Measurements from ENCODE around the gene NDUFS7.

Gene NDUFS7

DNA sequence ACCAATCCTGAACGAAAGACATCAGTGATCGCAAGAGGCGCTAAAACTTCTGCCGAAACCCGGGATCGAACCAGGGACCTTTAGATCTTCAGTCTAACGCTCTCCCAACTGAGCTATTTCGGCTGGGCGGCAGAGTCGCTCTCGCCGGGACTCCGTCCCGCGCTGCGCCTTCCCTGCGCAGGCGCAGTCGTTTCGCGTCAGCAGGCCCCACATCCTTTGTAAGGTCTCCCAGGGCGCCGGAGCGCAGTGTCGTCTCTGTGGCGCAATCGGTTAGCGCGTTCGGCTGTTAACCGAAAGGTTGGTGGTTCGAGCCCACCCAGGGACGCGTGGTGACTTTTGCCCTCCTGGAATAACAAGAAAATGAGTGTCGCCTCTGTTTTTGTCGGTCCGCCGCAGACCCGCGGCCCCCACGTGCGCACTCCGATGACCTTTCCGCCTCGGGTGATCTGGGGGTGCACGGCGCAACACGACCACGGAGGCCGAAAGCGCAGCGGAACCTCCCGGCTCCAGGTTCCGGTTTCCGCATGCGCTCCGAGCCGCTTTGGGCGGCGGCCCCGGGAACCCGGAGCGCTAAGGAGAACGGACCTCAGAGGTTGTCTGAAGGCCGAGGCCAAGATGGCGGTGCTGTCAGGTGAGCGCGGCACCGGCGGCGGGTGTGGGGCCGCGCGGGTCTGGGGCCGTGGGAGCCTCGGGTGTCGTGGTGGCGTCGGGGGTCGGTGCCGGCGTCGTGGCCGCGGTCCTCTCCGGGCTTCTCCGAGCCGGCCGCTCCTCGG, at the start of gene NDUFS7:
Gene NDUFS7, plus strand, starts transcription at position 596 of the 773 bp plus-strand sequence. Its CDS starts 20 bp downstream, at position 616.
- DNase-seq, result peak; percentile 96

DNA sequence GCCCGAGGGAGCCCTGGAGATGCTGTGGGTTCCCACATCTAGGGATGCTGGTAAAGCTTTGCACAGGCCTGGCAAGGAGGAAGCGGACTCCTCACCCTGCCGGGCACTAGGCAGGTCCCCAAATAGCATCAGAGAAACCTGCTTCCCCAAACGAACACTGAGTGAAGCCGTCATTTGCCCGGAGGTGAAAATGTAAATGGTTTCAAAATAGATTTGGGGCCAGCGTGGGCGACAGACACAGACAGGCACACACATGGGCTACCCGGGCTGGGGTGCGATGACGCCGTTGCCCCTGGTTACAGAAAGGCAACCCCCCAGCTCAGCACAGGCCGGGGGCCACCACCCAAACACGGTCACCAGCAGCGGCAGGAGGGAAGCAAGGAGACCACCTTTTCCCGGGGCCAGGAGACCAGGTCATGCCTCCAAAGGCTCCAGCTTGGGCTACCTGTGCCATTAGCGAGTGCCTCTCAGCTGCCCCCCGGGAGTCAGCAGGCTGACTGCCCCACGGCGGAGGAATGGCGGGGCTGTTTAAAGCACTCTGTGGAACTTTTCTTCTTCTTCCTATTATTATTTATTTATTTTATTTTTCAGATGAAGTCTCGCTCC, 47.5 kb upstream of the NDUFS7 start:
- DNase-seq, result no peak

DNA sequence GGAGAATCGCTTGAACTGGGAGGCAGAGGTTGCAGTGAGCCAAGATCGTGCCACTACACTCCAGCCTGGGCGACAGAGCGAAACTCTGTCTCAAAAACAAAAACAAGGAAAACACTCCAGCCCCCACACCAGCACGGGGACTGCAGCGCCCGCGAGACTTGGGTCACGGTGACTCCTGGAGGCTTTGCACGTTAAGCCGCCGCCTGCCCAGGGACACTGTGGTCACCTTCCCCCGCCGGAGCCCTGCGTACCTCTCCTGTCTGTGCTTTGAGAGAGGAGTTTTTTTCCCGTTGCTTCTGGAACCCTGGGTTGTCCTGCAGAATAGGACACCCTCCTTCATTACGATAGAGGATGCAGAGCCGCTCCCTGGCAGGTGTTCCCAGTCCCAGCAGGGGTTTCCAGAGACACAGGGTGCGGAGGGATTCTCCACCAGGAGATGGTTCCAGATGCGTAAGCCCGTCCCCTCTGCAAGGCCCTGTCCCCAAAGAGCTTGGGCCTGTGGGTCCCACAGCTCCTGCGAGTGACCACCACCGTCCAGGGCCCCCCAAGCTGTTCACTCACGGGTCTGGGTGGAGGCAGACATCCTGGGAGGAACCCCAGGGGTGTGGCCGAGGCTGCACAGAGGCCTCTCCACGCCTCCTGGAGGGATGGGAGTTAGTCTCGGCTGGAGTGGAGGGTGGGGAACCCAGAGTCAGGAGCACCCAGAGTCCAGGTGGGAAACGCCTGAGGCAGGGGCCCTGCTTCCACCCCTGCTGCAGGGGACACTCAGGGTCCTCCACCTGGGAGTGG, 42.8 kb upstream of the NDUFS7 start:
- DNase-seq, result no peak

DNA sequence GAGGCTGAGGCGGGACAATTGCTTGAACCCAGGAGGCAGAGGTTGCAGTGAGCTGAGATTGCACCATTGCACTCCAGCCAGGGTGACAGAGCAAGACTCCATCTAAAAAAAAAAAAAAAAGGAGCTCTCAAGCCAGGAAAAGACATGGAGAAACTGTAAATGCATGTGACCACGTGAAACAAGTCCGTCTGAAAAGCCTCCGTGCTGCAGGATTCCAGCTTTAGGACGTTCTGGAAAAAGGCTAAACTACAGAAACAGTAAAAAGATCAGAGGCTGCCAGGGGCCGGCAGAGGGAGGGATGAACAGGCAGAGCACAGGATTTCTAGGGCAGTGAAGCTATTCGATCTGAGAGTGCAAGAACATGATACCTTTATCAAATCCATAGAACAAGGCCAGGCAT, 40.7 kb upstream of the NDUFS7 start:
- DNase-seq, result no peak

DNA sequence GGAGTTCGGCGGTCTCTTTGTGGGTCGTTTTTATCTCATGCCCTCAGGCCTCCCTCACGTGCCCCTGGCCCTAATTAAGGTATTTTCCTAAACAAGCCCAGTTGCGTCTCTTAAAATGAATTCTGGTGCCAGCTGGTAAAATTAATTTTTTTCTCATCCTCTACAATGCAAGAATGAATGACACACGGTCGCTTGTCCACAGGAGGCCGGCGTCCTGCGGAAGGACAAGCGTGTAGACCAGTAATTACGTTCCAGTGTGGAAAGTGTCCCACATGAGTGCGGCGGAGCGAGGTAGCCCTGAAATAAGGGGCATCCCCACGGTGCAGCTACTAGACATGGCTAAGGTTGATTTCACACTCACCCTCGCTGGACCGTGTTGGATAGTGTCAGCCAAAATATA, 34.5 kb upstream of the NDUFS7 start:
- DNase-seq, result no peak

DNA sequence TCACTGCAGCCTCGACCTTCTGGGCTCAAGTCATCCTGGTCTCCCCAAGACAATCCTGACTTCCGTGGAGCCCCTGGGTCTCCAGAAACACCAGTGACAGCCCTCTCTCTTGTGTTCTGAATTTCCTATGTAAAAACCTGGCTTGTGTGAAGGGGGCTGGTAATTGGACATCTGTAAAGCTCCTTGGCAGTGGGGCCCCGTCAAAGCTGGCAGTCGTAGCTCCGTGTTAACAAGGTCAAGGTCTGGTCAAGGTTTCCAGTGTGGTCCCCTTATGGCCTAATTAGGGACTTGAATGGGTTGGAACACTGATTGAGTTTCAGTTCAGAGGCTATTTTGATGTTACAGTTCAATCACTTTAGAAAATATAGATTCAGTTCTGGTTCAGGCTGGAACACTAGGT, 32.8 kb upstream of the NDUFS7 start:
- DNase-seq, result no peak

DNA sequence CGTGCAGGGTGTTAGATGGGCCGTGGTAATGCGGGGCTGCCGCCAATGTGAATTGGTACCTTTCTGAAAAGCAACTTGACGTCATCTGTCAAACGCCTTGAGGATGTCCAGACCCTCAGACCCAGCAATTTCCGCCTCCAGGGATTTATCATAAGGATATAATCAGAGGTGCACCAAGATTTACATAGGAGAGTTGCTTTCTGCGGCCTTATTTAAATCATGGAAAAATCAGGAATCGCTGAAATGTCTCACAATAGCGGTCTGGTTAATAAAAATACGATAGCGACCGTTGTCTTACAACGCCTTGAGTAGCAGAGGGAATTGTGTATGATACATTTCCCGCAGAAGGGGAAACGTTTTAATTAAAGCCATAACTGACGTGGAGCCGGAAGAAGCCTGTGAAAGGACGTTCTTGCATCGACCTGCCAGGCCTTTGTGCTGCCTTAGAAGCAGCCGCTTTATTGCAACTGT, 32.3 kb upstream of the NDUFS7 start:
- DNase-seq, result no peak

DNA sequence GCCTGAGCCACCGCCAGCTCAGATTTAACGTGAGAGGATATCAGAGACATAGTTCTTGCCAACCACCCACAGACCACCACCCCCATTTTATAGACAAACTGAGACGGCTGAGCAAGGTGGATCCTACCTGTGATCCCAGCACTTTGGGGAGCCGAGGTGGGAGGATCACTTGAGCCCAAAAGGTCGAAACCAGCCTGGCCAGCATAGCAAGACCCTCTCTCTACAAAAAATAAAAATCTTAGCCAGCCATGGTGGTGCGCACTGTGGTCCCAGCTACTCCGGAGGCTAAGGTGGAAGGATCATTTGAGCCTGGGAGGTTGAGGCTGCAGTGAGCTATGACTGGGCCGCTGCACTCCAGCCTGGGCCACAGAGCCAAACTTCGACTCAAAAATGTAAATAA, 30.6 kb upstream of the NDUFS7 start:
- DNase-seq, result no peak

DNA sequence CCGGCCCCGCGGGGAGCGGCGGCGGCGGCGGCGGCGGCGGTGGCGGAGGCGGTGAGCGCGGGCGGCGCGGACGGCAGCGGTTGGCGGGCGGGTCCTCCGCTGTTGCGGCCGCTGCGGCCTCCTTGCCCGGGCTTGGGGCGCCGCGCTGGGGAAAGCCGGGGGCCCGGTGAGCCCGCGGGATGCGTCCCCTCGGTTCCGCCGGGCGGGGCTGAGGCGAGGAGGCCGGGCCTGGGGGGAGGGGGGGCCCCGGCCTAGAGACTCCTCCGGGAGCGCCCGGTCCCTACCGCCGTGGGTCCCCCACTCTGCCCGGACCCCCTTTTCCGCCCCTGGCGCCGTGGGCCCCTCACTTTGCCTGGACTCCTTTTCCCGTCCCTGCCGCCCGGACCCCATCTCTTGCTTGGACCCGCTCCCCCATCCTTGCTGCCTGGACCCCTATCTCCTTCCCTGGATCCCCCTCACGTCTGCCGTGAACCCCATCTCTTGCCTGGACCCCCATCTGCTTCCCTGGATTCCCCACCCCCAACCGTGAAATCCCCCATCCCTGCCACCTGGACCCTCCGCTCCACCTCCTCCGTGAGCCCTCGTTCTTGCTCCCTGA, 28.6 kb upstream of the NDUFS7 start:
- no peak for DNase-seq

DNA sequence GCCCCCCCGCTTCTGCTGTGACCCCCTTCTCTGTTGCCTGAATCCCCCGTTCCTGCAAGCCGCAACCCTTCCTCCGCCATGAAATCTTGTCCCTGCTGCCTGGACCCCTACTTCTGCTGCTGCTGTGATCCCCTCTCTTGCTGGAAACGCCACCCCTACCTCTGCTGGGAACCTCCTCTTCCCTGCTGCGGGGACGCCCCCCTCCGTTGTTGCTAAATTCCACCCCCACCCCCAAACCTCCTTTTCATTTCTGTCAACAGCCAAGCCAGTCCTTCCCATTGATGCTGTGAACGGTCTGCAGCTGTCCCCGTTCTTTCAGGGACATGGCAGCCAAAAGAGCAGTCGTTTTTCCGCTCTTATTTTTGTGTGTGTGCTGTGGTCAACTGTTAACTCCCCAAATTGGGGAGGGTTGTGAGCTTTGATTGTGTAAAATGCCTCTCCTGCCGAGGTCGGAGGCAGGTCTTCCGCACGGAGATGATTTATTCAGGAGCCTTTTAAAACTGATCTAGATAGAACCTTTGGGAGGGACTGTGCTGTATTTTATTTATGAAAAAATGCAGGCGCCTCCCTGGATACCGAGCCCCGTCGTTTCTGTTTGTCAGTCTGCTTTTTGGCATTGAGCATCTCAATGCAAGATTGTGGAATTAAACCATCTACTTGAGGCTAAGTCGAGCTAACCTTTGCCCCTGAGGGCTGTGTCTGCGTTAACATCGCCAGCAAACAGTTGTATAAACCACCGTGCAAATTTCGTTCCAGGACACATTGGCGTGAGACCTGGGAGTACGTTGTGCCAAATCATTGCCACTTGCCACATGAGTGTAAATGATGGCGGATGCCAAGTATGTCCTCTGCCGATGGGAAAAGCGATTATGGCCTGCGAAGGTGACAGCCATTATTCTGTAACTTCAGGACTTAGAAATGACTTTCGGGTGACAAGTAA, 27.9 kb upstream of the NDUFS7 start:
- no peak for DNase-seq

DNA sequence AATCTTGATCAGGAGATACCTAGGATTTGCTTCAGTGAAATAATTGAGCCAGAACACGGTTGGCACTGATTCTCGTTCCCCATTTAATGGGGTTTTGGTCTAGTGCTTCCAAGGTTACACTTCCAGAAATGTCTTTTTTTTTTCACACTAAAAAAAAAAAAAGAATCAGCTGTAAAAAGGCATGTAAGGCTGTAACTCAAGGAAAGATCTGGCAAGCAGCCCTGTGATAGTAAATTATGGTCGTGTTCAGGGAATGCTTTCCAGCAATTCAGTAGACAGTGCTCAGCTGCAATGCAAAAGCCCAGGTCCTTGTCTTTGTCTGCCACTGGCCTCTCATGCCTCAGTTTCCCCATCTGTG, 27.2 kb upstream of the NDUFS7 start:
- no peak for DNase-seq

DNA sequence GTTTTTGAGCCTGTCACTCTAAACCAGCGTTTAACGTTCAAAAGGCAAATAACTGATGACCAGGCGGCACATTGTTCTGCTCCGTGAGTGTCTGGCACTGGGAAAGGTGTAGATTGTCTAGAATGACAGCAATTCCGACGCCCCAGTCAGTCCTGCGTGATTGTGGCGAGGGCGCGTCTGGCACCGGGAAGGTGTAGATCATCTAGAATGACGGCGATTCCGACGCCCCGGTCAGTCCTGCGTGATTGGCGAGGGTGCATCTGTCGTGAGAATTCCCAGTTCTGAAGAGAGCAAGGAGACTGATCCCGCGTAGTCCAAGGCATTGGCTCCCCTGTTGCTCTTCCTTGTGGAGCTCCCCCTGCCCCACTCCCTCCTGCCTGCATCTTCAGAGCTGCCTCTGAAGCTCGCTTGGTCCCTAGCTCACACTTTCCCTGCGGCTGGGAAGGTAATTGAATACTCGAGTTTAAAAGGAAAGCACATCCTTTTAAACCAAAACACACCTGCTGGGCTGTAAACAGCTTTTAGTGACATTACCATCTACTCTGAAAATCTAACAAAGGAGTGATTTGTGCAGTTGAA, 26.1 kb upstream of the NDUFS7 start:
- DNase-seq, result no peak

DNA sequence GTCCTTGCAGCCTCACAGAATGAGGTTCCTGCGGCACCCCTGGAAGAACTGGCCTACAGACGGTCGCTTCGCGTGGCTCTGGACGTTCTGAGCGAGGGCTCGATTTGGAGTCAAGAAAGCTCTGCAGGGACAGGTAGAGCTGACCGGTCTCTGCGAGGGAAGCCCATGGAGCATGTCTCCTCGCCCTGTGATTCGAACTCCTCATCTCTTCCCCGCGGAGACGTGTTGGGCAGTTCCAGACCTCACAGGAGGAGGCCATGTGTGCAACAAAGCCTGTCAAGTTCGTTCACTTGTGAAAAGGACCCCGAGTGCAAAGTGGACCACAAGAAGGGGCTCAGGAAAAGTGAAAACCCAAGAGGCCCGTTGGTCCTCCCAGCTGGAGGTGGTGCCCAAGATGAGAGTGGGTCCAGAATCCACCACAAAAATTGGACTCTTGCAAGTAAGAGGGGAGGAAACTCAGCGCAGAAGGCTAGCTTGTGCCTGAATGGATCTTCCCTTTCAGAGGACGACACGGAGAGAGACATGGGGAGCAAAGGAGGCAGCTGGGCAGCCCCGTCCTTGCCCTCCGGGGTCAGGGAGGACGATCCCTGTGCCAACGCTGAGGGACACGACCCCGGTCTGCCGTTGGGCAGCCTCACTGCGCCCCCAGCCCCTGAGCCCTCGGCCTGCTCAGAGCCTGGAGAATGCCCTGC, 23.4 kb upstream of the NDUFS7 start:
- no peak for DNase-seq

DNA sequence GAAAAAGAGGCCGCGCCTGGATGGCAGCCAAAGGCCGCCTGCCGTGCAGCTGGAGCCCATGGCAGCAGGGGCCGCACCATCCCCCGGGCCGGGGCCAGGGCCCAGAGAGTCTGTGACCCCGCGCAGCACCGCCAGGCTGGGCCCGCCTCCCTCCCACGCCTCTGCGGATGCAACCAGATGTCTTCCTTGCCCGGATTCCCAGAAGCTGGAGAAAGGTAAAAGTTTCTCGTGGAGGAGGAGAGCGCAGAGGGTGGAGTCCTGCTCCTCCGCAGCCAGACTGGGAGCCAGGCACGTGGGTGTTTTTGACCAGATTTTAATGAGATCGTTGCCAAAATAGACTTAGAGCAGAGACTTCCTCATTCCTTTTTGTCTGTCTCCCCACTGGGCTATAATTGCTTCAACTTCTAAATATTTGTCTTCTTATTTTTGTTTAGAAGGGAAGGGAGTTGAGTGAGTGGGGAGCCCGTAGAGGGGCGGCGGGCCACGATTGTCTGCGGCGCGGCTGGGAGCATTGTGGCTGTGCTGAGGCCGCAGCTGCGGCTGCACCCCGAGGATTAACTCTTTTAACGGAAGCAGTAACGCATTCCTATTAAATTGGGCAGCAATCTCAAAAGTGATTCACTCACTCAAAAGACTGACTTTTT, 22.8 kb upstream of the NDUFS7 start:
- DNase-seq, result no peak

DNA sequence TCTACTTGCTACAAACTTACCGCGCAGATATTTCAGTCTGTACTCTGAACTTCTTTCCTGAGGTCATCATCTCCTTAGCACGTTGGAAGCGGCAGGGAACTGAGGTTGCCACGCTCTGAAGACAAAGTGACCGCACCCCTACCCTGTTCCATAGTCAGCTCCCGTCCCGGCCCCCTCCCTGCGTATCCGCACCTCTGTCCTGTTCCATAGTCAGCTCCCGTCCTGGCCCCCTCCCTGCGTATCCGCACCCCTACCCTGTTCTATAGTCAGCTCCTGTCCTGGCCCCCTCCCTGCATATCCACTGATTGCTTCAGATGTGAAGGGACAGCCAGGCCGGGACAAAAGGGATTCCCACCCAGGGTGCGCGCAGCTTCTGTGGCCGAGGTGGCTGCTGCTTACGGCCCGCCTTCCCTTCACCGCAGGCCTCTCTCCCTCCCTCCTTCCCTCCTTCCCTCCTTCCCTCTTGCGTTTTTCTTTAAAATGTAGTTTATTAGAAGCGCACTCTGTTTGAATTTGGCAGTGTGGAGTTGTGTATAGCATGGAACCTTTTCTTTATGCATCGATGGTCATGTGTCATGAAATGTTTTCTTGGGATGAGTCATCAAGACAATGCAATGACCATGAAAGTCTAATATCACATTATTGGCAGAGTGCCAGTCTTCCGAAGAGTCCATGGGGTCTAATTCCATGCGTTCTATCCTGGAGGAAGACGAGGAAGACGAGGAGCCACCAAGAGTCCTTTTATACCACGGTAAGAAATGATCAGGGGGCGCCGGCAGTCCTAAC, 21.9 kb upstream of the NDUFS7 start:
- no peak for DNase-seq

DNA sequence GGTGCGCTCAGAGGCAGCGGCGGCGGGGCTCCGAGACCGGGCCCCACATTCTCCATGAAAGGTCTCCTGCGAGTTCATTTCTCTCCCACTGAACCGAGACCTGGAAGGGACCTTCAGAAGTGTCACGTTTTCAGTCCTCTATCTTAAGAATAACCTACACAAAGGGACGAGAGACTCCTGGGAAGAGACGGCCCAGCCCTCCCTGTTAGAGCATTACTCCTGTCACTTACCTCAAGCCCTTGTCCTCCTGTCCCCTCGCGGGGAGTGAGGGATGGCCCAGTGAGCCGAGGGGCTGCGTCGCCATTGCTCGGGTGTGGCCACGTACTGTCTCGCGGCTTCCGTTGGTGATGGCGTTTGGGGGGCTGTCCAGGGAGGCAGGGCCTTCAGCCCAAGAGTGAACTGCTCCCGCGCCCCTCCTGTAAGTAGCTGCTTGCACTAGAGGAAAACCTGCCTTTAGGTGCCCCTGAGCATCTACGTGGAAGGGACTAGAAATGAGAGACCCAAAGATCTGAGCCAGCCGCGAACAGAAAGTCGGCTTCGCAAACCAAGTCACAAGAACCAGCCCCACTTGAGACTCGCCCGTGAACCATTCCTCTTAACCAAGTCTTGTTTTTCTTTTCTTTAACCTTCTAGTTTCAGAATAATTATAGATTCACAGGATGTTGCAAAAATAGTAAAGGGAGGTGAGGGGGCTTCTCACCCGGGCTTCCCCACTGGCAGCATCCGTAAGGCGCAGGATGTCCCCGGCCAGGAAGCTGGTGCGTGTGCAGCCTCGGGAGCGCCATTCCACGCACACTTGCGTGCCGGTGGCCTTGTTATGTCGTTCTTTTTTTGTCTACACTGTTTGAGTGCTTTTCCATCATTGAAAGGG, 21.1 kb upstream of the NDUFS7 start:
- DNase-seq, result no peak

DNA sequence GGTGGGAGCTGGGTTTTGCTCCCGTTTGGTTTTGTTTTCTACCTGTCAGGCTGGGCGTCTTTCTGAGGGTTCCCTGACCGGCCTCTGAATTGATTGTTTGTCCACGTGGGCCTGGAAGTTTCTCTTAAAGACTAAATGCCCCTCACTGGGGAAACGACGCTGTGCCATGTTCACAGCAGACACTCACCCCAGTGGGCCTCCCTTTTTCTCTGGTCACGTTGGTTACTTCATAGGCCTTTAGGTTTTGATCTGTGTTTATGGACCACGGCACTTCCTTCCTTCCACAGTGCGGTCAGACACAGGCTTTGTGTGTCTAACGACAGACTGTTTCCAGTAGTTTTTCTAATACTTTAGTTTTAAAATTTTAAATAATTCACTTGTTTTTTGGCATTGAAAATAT, 20.1 kb upstream of the NDUFS7 start:
- peak; percentile 53 for DNase-seq

DNA sequence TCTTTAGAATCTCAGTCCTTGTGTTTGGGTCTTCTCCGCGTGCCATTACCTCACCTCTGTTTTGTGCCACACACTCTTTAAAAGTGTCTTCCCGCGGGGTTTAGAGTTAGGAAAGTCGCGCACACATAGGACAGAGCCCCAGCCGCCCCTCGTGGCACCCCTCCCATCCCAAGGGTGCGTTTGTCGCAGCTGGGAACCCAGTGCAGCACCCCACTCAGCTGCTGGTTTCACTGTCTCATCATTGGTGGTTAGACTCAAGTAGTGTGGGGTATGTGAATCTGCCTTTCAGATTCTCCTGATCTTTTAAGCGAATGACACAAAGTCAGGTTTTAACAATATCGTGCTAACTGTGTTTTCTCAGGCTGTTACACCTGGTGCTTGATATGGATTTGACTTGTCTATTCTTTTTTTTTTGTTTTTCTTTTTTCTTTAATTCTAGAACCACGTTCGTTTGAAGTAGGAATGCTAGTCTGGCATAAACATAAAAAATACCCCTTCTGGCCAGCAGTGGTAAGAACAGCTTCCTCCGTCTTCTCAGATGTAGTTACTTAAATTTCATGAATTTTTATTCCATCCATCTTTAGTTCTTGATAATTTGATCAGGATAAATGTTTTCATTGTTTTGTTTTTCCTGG, 19.5 kb upstream of the NDUFS7 start:
- DNase-seq, result peak; percentile 22

Data from CD4-positive, alpha-beta T cell treated with Interleukin-12 subunit alpha and Interleukin-12 subunit beta, for 1 hour (primary cell).